Left hindlimb (tissue), 1 donor: Measurements from ENCODE around the gene MYL6B.
"Not testable (repeated sequence)": the region's sequence is repeated elsewhere in the genome, so short reads cannot be mapped to it uniquely, and the experiment has no call there.

Experiments used
- DNase-seq: peaks from one replicate; pipeline ENCODE4 v3.0.0-alpha.2; 2018

The MYL6B gene

GRCh38 chr12:56186957-56187356 is 34.6 kb downstream of the MYL6B start:
- DNase-seq, result no peak

DNA sequence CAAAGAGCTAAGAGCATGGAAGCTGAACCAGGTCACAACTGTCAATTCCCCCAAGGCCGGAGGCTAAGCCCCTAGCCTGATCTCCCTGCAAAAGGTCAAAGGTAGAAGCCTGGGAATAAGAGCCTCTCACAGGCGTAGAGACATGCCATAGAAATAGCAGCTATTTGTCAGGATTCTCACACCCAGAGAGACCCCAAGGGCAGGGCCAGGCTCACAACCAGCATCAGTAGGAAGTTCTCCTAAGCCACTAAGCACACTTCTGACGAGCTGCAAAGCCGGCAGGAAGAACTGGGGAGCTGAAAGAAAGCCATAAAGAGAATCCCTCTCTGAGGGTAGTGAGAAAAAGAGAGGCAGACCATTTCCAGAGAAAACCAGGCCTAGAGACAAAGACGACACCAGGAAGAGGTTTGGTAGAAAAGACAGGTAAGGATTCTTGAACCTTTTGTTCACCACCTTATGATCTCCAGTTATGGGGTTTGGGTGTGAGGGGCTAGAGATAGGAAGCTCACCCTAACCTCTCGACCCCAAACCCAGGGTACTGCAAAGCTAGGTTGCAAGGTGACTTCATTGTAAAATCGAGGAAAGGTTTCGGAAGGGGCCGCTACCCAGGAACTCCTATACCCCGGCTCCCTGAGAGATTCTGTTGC is 35.9 kb downstream of the MYL6B start:
- no peak for DNase-seq

DNA sequence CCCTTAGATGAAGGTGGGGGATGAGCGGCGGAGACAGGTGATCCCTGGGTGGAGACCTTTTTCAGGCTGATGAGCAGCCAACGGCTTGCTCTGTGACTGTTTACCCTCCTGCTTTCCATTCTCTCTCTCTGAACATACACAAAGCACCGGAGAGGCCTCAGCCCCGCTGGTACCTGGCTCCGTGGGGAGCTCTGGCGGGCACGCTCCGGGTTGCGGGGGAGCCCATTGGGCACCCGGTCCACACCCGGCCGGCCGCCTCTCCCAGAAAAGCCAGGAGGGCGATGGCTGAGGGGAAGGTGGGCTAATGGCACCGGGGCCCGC is 36.4 kb downstream of the MYL6B start:
- no peak for DNase-seq

DNA sequence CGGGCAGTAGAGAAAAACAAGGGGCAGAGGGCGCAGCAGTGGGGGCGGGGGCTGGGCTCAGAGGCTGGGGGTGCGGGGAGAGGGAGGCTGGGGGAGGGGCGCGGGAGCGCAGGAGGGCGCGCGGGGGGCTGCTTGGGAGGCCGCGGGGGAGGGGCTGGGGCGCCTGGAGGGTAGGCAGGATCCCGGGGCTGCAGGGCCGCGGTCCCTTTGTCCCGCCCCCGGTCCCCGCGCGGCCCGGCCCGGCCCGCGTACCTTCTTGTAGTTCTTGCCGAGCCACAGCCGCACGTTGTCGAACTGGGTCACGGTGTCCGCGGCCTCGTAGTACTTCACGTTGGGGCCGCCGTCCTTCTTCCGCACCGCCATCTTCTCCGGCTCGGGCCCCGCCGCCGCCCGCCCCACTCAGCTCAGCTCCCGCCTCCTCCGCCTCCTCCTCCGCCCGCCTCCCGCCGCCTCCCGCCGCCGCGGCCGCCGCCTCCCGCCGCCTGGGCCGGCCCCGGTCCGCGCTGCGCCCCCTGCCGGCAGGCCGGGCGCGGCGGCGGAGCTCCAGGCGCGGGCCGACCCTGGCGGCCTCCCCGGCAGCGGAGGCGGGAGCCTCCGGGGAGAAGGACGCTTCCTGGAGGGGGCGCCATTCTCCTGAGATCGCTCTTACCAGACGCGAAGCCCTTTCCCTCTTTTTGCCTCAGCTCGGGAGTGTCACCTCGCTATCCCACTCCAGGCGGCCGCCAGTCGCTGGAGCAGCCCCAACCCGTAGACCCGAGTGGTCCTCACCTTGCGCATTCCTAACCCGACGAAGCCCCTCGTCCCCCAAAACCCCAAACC is 36.9 kb downstream of the MYL6B start, which contains the start of gene SMARCC2:
Gene SMARCC2 (minus strand): TSS at position 385 of the 819 bp plus-strand sequence. CDS start 22 bp downstream, at position 363.
- DNase-seq, result peak; percentile 92

GRCh38 chr12:56189918-56190694 is 37.7 kb downstream of the MYL6B start:
- DNase-seq, result peak; percentile 92

- DNase-seq, result no peak
These were observed 38.3 kb downstream of the MYL6B start for GRCh38 chr12:56190695-56191155.

GRCh38 chr12:56192582-56192981 is 40.2 kb downstream of the MYL6B start:
- no peak for DNase-seq

GRCh38 chr12:56193025-56193578 is 40.7 kb downstream of the MYL6B start:
- peak; percentile 67 for DNase-seq

GRCh38 chr12:56196818-56197550 is 44.6 kb downstream of the MYL6B start:
- not testable (repeated sequence) for DNase-seq

DNA sequence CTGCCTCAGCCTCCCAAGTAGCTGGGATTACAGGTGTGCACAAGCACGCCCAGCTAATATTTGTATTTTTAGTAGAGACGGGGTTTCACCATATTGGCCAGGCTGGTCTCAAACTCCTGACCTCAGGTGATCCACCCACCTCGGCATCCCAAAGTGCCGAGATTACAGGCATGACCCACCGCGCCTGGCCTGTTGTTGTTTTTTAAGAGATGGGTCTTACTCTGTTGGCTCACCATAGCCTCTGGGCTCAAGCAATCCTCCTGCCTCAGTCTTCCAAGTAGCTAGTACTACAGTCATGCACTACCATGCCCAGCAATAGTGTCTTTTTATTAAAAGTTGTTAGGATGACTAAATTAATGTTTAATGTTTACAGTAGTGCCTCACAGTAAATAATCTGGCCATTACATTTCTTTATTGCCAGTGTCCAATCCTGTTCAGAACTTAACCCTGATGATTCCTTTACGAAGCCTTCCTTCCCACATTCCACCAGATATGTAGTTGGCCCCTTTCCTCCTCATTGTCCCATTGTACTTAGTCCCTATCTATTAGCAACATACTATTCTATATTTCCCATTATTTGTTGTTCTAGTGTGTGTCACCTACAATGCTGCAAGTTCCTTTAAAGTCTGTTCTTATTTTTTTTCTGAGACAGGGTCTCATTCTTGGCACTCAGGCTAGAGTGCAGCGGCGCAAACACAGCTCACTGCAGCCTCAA is 45.7 kb downstream of the MYL6B start:
- DNase-seq, result no peak

DNA sequence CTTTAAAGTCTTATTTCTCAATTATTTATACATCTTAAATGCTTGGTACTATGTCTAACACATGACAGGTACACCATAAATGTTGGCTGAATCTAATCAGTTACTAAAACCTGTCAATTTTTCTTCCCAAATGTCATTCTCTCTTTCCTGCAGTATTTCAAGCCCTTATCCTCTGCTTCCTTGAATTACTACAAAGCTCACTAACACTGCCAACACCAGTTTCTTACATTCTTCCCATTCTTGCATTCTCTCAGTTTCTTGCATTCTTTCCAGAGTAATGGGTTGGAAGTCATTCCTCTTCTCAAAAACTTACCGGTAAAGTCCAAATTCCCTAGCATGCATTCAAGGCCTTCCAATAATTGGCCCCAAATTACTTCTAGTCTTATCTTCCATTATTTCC is 46.4 kb downstream of the MYL6B start:
- DNase-seq, result no peak

DNA sequence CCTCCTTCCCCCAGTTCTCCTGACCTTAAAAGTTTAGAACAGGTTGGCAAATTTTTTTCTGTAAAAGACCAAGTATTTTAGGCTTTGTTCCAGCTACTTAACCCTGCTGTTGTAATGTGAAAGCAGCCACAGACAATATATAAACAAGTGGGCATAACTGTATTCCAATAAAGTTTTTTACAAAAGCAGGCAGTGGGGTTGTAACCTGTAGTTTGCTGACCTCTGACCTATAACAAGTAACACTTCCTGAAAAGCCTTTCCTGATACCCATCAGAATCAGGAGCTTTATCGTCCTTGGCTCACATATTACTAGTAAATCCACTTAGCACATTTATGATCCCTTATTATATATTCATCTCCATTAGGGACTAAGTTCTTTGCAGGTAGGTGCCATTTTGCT is 50.0 kb downstream of the MYL6B start:
- no peak for DNase-seq

DNA sequence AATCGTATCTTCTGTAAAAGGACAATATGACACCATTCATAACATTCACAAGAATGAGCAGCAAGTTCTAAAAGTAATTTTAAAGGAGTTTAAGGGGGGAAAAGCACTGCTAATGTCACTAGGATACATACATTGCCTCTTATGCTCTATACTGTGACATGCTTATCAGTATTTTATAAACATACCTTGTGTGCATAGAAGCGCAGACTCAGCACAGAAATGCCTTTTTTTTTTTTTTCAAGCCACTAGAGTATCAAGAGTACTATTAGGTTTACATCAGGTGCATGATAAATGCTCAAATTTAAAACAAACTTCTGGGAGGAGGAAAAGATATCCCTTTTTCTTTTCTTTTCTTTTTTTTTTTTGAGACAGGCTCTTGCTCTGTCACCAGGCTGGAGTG is 50.5 kb downstream of the MYL6B start:
- DNase-seq, result no peak

DNA sequence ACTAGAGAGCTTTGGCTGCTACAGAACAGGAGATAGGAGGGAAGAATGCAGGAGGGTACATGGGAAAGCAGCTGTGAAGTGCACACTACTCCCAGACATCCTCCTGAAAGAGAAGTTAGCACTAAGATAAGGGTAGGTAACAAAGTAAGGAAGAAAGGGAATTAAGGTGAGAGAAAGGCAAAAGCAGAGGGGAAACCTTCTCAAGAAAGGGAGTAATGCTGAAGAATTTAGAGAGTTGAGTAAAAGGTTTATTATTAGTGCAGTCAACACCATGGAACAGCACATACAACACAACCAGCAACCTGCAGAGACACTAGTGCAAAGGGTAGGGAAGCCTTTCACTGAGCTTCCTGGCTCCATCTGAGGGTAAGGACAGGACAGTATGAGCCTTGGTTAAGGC is 51.9 kb downstream of the MYL6B start:
- no peak for DNase-seq

DNA sequence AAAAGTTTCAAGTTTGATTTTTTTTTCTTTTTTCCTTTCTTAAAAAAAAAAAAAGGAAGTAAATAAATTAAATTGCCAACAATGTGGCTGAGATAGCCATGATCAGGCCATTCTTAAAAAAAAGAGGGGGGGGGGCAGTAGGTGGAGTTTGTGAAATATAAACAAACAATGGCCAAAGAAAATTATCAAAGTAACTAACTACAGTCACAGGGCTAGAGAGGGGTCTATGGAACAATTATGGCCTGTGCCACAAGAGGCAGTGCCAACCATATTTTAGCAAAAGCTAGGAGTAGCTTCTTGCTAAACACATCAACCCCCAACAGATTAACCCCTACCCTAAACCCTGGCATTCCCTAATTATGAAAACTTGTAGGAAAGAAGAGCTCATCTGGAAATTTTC is 53.1 kb downstream of the MYL6B start:
- DNase-seq, result no peak

DNA sequence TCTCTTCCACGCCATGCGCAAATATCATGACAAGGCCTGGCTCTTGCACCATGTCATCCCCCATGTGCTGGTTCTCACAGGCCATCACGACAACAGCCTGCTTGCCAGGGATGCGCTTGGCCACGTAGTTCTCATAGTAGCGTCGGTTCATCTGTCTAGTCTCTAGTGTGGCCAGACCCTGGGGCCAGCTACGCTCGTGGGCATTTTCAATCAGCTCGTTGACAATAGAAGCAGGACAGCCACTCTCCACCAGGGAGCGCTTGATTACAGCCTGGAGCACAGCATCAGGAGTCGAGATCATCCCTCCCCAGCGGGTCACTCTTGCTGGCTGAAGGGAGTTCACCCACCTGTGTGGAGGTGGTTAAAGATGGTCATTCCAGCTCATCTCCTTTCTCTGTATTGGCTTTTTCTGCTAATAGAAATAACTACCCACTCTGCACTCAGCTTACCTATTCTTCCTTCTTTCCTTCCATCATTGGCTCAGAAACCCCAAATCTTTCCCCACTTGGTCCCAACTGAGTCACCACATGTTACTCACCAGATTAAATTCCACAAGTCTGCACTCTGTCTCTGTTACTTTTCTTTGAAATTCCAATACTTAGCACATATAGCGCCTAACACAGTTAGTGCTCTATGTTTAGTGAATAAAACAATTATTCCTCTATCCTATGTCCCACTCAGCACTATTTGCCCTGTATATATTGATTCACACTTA is 54.2 kb downstream of the MYL6B start:
- no peak for DNase-seq
